ENCODE measurements around the gene SORCS2. TPM values are rescaled to one million over a fixed set of nuclear protein-coding genes. Genes with fewer than 3 reads are reported as not detected.

SORCS2 gene
- total and polyA plus RNA-seq, 2 donors (not counting 1 experiment from before 2014, with no cell fraction given) = not detected

GRCh38 chr4:7235030-7235380 is 42.7 kb downstream of the SORCS2 start:
- H3K27ac Mint-ChIP-seq = no peak overlapping the region
- ChIA-PET POLR2A (no interaction called here), CTCF (no interaction called here)
- H3K4me3 Mint-ChIP-seq = no peak overlapping the region
- Histone ChIP-seq H3K9ac (ENCODE audit: low read length) (no peak overlapping the region), H3K79me2 (ENCODE audit: control insufficient read depth, insufficient read depth, low read length) (no peaks in the 10 kb centered on the region), H2AFZ (ENCODE audit: insufficient read depth, low read depth, low read length, poor library complexity, severe bottlenecking) (no peak overlapping the region), H3K4me2 (replicated peaks; ENCODE audit: low read depth, low read length, poor library complexity, severe bottlenecking) (no peak overlapping the region), H3K9me3 (ENCODE audit: control extremely low read depth in 1 of 3, control insufficient read depth in 2 of 3, insufficient read depth in 1 of 3, low read length in 2 of 3) (peaks cover 0 to 30% (median 0%) of the 10 kb centered on the region in 3 donors), H4K20me1 (ENCODE audit: control insufficient read depth, insufficient read depth, low read length, poor library complexity, severe bottlenecking) (no peaks in the 10 kb centered on the region), H3K36me3 (replicated peaks in 1 of 2; ENCODE audit: control extremely low read depth in 1 of 2, control insufficient read depth in 1 of 2, extremely low read depth in 1 of 2, insufficient read depth in 2 of 2, low read length in 1 of 2) (no peaks in the 10 kb centered on the region), H3K4me1 (ENCODE audit: control insufficient read depth in 2 of 2, insufficient read depth in 2 of 2, low read length in 2 of 2) (no peaks in the 10 kb centered on the region), H3K27ac (ENCODE audit: low read length in 2 of 2) (no peak overlapping the region), H3K27me3 (replicated peaks in 1 of 4; ENCODE audit: control extremely low read depth in 1 of 4, control insufficient read depth in 3 of 4, insufficient read depth in 4 of 4, low read length in 3 of 4) (no peaks in the 10 kb centered on the region), H3K4me3 (ENCODE audit: control extremely low read depth in 1 of 5, extremely low read depth in 1 of 5, insufficient read depth in 1 of 5, low read depth in 2 of 5, low read length in 4 of 5) (no peak overlapping the region)
- DNase-seq (no peak), ATAC-seq (ENCODE audit: low read depth) (no peak)
- peaks cover 3% of the 10 kb centered on the region for H3K27me3 Mint-ChIP-seq
- TF ChIP-seq, protein P1, sequence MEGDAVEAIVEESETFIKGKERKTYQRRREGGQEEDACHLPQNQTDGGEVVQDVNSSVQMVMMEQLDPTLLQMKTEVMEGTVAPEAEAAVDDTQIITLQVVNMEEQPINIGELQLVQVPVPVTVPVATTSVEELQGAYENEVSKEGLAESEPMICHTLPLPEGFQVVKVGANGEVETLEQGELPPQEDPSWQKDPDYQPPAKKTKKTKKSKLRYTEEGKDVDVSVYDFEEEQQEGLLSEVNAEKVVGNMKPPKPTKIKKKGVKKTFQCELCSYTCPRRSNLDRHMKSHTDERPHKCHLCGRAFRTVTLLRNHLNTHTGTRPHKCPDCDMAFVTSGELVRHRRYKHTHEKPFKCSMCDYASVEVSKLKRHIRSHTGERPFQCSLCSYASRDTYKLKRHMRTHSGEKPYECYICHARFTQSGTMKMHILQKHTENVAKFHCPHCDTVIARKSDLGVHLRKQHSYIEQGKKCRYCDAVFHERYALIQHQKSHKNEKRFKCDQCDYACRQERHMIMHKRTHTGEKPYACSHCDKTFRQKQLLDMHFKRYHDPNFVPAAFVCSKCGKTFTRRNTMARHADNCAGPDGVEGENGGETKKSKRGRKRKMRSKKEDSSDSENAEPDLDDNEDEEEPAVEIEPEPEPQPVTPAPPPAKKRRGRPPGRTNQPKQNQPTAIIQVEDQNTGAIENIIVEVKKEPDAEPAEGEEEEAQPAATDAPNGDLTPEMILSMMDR (IDR thresholded peaks at IDR 0.05) = no peak
- no peak for TF ChIP-seq EZH2 (IDR thresholded peaks at IDR 0.05; ENCODE audit: borderline replicate concordance, insufficient read depth, low read depth, low read length, poor library complexity, severe bottlenecking)
- no peaks in the 10 kb centered on the region for H3K9me3 Mint-ChIP-seq (ENCODE audit: insufficient read depth)
- H3K4me1 Mint-ChIP-seq = no peaks in the 10 kb centered on the region
- 93% methylated on average over 13 of the region's 14 CpGs for WGBS (ENCODE audit: insufficient coverage)
- intact Hi-C loops (cut with micrococcal nuclease) = no loop called here

- intact Hi-C loops (cut with micrococcal nuclease) = no loop called here
- no peak for ATAC-seq (ENCODE audit: low read depth)
- ChIA-PET POLR2A (no interaction called here), CTCF (no interaction called here)
- H3K36me3 ChIP-seq (replicated peaks in 1 of 2; ENCODE audit: control extremely low read depth in 1 of 2, control insufficient read depth in 1 of 2, extremely low read depth in 1 of 2, insufficient read depth in 2 of 2, low read length in 1 of 2) = no peaks in the 10 kb centered on the region
- no peak overlapping the region for H3K4me2 ChIP-seq (replicated peaks; ENCODE audit: low read depth, low read length, poor library complexity, severe bottlenecking)
- no peak overlapping the region for H3K4me3 ChIP-seq (ENCODE audit: control extremely low read depth in 1 of 5, extremely low read depth in 1 of 5, insufficient read depth in 1 of 5, low read depth in 2 of 5, low read length in 4 of 5)
- H4K20me1 ChIP-seq (ENCODE audit: control insufficient read depth, insufficient read depth, low read length, poor library complexity, severe bottlenecking) = no peaks in the 10 kb centered on the region
- Mint-ChIP-seq H3K27me3 (peaks cover 3% of the 10 kb centered on the region), H3K9me3 (ENCODE audit: insufficient read depth) (no peaks in the 10 kb centered on the region), H3K4me3 (no peak overlapping the region), H3K27ac (no peak overlapping the region), H3K4me1 (no peaks in the 10 kb centered on the region)
- no peak overlapping the region for H2AFZ ChIP-seq (ENCODE audit: insufficient read depth, low read depth, low read length, poor library complexity, severe bottlenecking)
- peaks cover 0 to 25% (median 0%) of the 10 kb centered on the region in 3 donors for H3K9me3 ChIP-seq (ENCODE audit: control extremely low read depth in 1 of 3, control insufficient read depth in 2 of 3, insufficient read depth in 1 of 3, low read length in 2 of 3)
- WGBS (ENCODE audit: insufficient coverage) = 68% methylated on average over 4 of the region's 4 CpGs
- DNase-seq = no peak
- no peak overlapping the region for H3K27ac ChIP-seq (ENCODE audit: low read length in 2 of 2)
- H3K9ac ChIP-seq (ENCODE audit: low read length) = no peak overlapping the region
- no peaks in the 10 kb centered on the region for H3K79me2 ChIP-seq (ENCODE audit: control insufficient read depth, insufficient read depth, low read length)
- TF ChIP-seq EZH2 (IDR thresholded peaks at IDR 0.05; ENCODE audit: borderline replicate concordance, insufficient read depth, low read depth, low read length, poor library complexity, severe bottlenecking) = no peak
- TF ChIP-seq, protein P1 (IDR thresholded peaks at IDR 0.05) = no peak
- H3K4me1 ChIP-seq (ENCODE audit: control insufficient read depth in 2 of 2, insufficient read depth in 2 of 2, low read length in 2 of 2) = no peaks in the 10 kb centered on the region
- no peaks in the 10 kb centered on the region for H3K27me3 ChIP-seq (replicated peaks in 1 of 4; ENCODE audit: control extremely low read depth in 1 of 4, control insufficient read depth in 3 of 4, insufficient read depth in 4 of 4, low read length in 3 of 4)
Observed at GRCh38 chr4:7236847-7237246, 44.5 kb downstream of the SORCS2 start.
